Activated naive CD4-positive, alpha-beta T cell treated with anti-CD3 and anti-CD28 coated beads, Interleukin-2, amount 50 U/mL, for 16 hours (primary cell): ENCODE measurements around the gene RAB35.

Experiments
- DNase-seq: peaks from one replicate; pipeline ENCODE4 v3.0.0-alpha.2; 2020

RAB35 gene

DNA sequence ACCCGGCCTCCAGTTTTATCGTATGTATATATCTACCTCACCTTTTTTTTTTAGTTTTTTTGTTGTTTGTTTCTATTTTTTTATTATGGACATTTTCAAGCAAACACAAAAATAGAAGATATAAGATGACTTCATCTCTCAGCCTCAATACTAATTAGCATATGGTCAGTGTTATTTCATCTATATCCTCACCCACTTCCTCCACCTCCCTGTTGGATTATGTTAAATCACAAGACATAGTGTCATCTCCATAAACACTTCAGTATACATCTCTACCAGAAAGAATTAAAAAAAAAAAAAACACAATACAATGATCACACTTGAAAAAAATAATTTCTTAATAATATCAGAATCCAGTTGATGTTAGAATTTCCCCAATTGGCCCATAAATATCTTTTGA lies 34.9 kb downstream of the RAB35 start:
- no peak for DNase-seq

DNA sequence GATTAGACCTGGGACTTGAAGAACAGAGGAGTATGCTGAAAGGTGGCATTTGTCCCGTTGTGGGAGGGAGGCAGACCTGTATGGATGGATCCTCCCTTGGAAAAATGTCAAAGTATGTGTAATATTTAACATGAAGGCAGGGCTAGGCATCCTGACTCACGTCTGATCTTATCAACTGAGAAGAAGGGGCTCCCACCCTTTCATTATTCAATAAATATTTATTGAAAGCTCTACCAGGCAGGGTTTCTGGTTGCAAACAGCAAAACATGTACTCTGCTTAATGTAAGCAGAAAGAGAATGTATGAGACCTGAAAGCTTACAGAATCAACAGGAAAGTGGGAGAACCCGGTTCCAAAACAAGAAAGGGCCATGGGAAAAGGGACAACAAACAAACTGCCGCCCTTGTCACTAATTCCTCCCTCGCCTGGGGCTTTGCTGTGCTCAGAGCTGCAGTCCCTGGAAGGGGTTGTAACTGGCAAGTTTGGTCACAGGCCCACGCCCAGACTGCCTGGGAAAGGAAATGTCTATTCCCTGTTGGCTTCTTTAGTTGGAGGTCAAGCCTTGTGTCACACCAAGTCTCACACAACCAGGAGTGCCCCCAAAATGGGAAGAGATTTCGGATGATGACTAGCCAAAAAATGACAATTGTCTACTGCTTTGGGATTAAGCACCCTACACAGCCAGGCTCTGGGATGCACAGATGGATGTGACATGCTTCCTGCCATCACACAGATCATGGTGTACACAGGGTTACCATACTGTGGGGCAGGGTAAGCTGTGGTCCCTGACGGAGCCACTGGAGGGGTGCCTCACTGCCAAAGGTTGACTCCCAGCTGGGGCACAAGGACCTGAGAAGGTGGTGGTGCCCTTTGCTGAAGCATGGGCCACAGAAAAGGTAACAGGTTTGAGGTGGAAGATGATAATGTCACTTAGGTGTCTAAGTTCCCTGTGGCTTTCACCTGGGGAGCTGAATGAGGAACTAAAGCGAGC lies 36.8 kb downstream of the RAB35 start:
- DNase-seq, result no peak

- DNase-seq, result no peak
These were observed 37.7 kb downstream of the RAB35 start for GRCh38 chr12:120078868-120079267.

DNA sequence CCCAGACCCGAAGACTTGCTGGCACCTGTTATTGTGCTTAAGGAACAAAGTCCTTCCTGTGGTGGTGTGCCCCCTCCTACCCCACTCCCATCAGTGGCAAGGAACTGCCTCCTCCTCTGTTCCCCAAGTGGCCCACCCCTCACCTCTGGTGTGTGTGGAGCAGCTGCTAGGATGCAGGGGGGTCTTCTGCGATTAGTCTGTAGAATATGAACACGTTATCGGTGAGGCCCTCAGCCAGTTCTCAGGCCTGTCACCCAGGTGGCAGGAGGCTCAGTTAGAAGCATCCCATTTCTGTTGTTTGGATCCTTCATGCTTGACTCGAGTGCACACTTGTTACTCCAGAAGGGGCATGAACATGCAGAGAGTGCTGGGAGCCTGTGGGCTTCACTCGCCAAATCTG lies 39.3 kb downstream of the RAB35 start:
- DNase-seq, result no peak

GRCh38 chr12:120076651-120077050 lies 39.9 kb downstream of the RAB35 start:
- DNase-seq, result no peak

- DNase-seq, result no peak
These were observed 41.4 kb downstream of the RAB35 start for GRCh38 chr12:120075034-120075616.

DNA sequence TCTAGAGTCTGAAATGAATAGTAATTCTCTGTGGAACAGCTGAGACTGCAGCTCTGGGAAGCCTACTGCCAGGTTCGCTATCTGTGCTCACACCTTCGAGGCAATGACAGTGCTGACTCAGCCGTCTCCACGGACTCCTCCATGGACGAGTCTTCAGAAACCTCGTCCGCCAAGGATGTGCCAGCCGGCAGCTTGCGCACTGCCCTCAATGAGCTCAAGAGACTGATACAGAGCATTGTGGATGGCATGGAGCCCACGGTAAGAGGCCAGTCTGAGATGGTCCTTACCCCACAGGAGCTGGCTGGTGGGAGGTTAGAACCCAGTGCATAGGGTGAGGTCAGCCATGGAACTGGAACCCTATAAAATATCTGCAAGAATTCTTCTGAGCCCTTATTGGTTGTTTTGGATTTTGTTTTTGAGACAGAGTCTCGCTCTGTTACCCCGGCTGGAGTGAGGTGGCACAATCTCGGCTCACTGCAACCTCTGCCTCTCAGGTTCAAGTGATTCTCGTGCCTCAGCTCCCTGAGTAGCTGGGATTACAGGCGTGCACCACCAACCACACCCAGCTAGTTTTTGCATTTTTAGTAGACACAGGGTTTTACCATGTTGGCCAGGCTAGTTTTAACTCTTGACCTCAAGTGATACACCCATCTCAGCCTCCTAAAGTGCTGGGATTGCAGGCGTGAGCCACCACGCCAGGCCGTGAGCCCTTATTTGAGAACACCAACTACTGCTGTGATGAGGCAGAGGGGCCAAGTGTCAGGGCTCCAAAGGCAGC lies 43.9 kb downstream of the RAB35 start:
- no peak for DNase-seq

DNA sequence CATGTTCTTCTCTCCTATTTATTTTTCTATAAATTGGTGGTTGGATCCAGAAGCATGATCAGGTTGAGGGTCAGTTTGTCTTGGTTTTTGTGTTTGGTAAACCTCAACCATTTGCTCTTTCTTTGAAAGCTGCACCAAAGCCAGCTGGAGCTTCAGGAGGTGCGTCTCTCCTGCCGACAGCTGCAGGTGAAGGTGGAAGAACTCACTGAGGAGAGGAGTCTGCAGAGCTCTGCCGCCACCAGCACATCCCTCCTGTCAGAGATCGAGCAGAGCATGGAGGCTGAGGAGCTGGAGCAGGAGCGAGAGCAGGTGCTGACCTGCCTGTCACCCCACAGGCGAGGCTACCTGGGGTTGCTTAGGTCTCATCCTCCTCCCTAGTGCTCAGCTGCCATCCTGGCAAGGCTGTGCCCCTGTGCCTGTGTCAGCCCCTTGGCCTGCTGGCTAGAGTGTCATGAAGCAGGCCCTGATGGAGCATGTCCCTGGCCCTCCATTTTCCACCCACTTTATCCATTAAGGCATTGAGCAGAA lies 45.0 kb downstream of the RAB35 start:
- no peak for DNase-seq

DNA sequence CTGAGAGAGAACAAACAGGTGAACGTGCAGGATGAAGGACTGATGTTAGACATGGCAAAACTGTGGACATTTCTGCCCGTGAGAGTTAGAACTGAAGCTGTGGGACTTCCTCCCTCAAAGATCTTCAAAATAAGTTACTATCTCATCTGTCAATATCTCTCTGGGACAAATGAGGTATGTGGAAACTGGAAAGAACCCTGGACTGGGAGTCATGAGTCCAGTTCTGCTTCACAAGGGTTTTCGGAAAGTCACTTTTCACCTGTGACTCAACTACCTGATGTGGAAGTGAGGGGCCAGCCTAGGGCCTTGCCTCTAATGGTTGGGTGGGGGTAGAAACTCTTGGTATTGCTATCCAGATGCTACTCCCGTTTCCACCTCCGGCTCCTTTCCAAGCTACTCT lies 47.3 kb downstream of the RAB35 start:
- DNase-seq, result no peak

- no peak for DNase-seq
These were observed 48.7 kb downstream of the RAB35 start for GRCh38 chr12:120067901-120068300.

DNA sequence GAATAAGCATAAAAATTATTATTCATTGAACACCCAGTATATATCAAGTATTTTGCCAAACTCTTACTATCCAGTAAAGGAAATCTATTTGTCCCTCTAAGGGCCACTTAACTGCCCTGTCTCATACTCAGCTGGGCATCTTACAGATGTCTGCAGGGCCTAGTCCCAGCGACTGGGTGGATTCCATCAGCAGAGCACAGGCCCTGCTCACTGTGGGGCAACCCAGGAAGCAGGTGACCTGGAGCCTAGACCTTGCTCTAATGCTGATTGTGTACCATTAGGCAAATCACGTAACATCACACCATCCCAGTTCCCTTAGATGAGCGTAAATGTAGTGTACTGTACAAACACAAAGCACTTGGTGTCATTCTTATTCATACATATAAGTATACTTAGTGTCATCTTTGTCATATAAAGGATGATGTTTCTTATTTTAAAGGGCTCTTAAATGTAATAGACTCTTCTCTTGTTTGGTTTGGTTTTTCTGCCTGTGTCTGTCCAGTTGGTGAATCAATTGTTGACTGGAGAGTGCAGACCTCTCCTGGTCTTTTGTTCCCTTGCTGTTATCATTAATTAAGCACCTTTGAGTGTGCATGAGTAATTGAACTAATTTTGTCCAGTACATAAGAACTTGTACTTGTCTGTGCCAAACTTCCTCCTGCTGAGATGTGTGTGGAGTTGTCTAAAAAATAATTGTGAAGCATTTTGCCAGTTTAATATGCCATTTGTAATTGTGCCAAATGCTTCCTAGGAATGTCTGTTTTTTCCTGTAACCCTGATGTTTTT lies 49.3 kb downstream of the RAB35 start:
- DNase-seq, result no peak

- DNase-seq, result no peak
These were observed 50.2 kb downstream of the RAB35 start for GRCh38 chr12:120066341-120066740.

- no peak for DNase-seq
These were observed 51.1 kb downstream of the RAB35 start for GRCh38 chr12:120065472-120065871.

DNA sequence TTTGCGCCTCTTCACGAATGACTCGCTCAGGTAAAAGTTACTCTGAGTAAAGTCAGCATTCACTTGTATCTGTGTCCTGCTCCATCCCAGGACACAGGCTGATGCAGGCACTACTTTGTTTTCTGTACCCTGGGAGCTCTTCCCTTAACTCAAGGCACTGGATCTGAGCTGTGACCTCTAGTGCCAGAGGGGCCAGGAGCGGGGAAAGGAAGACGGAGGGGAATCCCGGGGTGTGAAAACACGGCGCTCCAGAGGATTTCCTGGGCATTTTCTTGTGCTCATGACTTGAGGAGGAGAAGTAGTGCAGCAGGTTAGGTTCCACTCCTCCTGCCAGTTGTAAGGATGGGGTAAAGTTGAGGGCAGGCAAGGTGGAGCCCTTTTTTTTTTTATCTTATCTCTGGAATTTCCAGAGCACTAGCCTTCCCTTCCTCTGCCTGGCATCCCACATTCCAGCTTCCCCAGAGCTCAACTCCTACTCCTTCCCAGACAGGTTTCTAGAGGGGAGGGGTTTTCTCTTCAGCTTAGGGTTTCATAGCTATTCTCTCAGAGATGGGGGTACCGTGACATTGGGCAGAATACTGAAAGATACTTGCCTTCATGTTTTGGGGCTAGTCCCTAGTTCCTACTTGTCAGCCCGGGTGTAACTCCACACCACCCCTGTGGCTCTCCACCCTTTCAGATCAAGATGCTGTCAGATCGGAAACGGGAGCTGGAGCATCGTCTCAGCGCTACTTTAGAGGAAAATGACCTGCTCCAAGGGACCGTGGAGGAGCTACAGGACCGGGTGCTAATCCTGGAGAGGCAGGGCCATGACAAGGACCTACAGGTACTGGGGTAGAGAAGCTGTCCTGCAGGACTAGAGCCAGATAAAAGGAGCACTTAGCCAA lies 52.3 kb downstream of the RAB35 start:
- DNase-seq, result no peak

DNA sequence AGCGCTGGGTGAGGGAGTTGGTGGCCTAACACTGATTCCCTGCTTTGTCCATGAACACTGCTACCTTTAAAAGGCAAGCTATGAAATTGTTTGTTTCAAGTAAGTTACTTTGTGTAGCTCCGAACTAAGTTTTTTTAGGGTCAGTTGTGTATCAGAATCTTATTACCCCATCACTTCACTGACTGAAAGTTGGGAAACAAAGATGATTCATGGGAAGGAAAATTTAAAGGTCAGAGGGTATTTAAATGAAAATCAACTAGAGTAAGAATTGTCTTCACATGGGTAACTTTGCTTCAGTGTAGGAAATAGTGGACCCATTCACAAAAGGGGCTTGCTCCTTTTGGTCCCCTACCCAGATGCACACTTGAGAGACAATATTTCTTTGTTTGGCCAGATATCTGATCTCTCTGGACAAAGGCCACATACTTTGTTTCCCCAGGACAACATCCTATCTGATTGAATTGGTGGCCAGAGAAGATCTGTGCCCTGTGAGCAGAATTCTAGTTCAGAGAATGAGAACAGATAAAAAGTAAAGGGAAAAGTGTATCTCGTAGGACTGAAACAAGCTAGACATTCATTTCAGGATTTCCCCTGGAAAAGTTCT lies 53.5 kb downstream of the RAB35 start:
- DNase-seq, result no peak

DNA sequence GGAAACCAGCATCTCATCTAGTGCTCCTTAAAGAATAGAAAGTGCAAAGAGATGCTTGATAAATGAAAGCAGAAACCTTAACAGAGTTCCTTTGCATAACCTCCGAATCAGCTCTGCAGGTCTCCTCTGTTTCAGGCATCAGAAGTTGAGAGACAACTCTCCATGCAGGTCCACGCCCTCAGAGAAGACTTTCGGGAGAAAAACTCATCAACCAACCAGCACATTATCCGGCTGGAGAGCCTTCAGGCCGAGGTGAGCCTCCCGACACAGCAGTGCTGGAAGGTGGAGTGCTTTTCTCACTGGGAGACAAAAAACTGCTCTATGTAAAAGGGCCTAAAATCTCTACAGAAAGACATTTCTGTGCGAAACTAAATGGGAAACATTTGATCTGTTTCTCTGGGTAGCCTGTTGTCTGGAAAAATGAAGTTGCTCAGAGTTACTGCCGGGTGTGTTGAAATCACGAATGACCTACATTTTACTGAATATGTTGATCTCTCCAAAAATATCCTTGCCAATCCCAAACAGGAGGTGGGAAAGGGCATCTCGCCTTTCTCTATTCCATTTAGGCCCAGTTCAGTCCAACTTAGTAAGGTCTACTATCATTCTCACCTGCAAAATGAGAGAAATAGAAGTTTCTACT lies 54.9 kb downstream of the RAB35 start:
- DNase-seq, result no peak

DNA sequence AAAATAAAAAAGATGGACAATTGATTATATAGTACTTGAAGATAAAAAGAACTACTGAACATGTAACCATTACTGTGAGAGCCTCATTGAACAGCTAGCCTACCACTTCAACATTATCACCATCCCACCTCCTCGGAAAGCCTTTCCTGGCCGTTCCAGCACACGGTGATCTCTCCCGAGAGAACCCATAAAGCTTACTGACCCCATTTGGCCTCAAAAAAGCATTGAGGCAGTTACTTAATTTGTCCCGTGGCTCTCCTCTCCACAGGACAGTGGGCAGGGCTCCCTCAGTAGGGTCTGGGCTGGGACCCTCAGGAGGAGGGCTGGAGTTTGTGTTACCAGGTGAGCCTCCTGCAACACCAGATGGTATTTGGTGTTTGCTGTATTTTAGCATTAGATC lies 55.8 kb downstream of the RAB35 start:
- DNase-seq, result no peak

- no peak for DNase-seq
These were observed 56.4 kb downstream of the RAB35 start for GRCh38 chr12:120060196-120060595.

GRCh38 chr12:120056739-120057138 lies 59.8 kb downstream of the RAB35 start:
- DNase-seq, result no peak

- no peak for DNase-seq
These were observed 61.1 kb downstream of the RAB35 start for GRCh38 chr12:120055231-120056000.
